ENCODE data around the gene STON2. TPM values are rescaled to one million over a fixed set of nuclear protein-coding genes. Genes with fewer than 3 reads are reported as not detected.
"Not testable (repeated sequence)": the region's sequence is repeated elsewhere in the genome, so short reads cannot be mapped to it uniquely, and the experiment has no call there.

The STON2 gene
- total RNA-seq, 8 experiments from 2014 or later, result 26.6 to 64.1 (median 42.2) TPM

GRCh38 chr14:81264671-81265070 lies 135.5 kb downstream of the STON2 start:
- Histone ChIP-seq H3K4me3 (no peak overlapping the region), H3K27ac (no peak overlapping the region), H3K4me1 (replicated peaks in 1 of 2) (peaks cover 12 to 44% of the 10 kb centered on the region in 2 donors)
- no peak for ATAC-seq (replicated peaks in 6 of 8)
- in situ Hi-C loops (cut with MboI; ENCODE audit: low pct_unique_long_range_greater_than_20kb in 2 of 9, low sequenced_read_pairs in 9 of 9, unreplicated experiment in 9 of 9), result loop anchor here in 2 of 9 experiments (25.0 kb wide), 1 partner anchor 198 kb away; no protein-coding TSS in a partner anchor
- WGBS, 10 experiments, result 43 to 100% (median 86%) methylated on average over 1 of the region's 1 CpG; no CpG with 5 or more reads in 4 of the 10 experiments

- ATAC-seq (replicated peaks in 6 of 8), result peak in 5 of 8 experiments; percentile 73 to 90 (median 86)
- in situ Hi-C loops (cut with MboI; ENCODE audit: low pct_unique_long_range_greater_than_20kb in 2 of 9, low sequenced_read_pairs in 9 of 9, unreplicated experiment in 9 of 9), result loop anchor here in 2 of 9 experiments (25.0 kb wide), 1 partner anchor 198 kb away; no protein-coding TSS in a partner anchor
- peaks cover 12 to 37% of the 10 kb centered on the region in 2 donors for H3K4me1 ChIP-seq (replicated peaks in 1 of 2)
- 0 to 90% (median 17%) methylated on average over 1 to 4 of the region's 4 CpGs; no CpG with 5 or more reads in 1 of the 10 experiments for WGBS, 10 experiments
- no peak overlapping the region for H3K4me3 ChIP-seq
- no peak overlapping the region for H3K27ac ChIP-seq
Measured at GRCh38 chr14:81263777-81264410, 136.2 kb downstream of the STON2 start.

- in situ Hi-C loops (cut with MboI; ENCODE audit: low pct_unique_long_range_greater_than_20kb in 2 of 9, low sequenced_read_pairs in 9 of 9, unreplicated experiment in 9 of 9), result loop anchor here in 2 of 9 experiments (25.0 kb wide), 1 partner anchor 201 kb away; no protein-coding TSS in a partner anchor
- peak in 1 of 8 experiments; percentile 33 for ATAC-seq (replicated peaks in 6 of 8)
- WGBS, 10 experiments, result 20 to 100% (median 96%) methylated on average over 1 to 3 of the region's 3 CpGs; no CpG with 5 or more reads in 1 of the 10 experiments
Measured at GRCh38 chr14:81261176-81261575, 138.9 kb downstream of the STON2 start.

GRCh38 chr14:81260732-81261131 lies 139.4 kb downstream of the STON2 start:
- peak in 5 of 8 experiments; percentile 48 to 81 (median 56) for ATAC-seq (replicated peaks in 6 of 8)
- 17 to 80% (median 62%) methylated on average over 1 to 3 of the region's 3 CpGs; no CpG with 5 or more reads in 1 of the 10 experiments for WGBS, 10 experiments
- Histone ChIP-seq H3K27ac (no peak overlapping the region), H3K4me3 (no peak overlapping the region), H3K4me1 (replicated peaks in 1 of 2) (peaks cover 12 to 23% of the 10 kb centered on the region in 2 donors)
- in situ Hi-C loops (cut with MboI; ENCODE audit: low pct_unique_long_range_greater_than_20kb in 2 of 9, low sequenced_read_pairs in 9 of 9, unreplicated experiment in 9 of 9), result loop anchor here in 2 of 9 experiments (25.0 kb wide), 1 partner anchor 202 kb away; no protein-coding TSS in a partner anchor

More at GRCh38 chr14:81261176-81261575, 138.9 kb downstream of the STON2 start:
- no peak overlapping the region for H3K4me3 ChIP-seq
- H3K27ac ChIP-seq, result no peak overlapping the region
- H3K4me1 ChIP-seq (replicated peaks in 1 of 2), result peaks cover 12 to 28% of the 10 kb centered on the region in 2 donors

- no peak overlapping the region for H3K4me3 ChIP-seq
- in situ Hi-C loops (cut with MboI; ENCODE audit: low pct_unique_long_range_greater_than_20kb in 2 of 9, low sequenced_read_pairs in 9 of 9, unreplicated experiment in 9 of 9), result loop anchor here in 2 of 9 experiments (25.0 kb wide), 1 partner anchor 206 kb away; no protein-coding TSS in a partner anchor
- peaks cover 3 to 9% of the 10 kb centered on the region in 2 donors for H3K4me1 ChIP-seq (replicated peaks in 1 of 2)
- ATAC-seq (replicated peaks in 6 of 8), result no peak
- no peak overlapping the region for H3K27ac ChIP-seq
- WGBS, 10 experiments, result 0 to 80% (median 74%) methylated on average over 2 of the region's 2 CpGs; no CpG with 5 or more reads in 4 of the 10 experiments
Measured at GRCh38 chr14:81256289-81256960, 143.7 kb downstream of the STON2 start.

- WGBS, 10 experiments, result 29 to 100% (median 85%) methylated on average over 1 of the region's 1 CpG; no CpG with 5 or more reads in 2 of the 10 experiments
- no peak for ATAC-seq (replicated peaks in 6 of 8)
- Histone ChIP-seq H3K4me3 (no peak overlapping the region), H3K4me1 (replicated peaks in 1 of 2) (no peaks in the 10 kb centered on the region), H3K27ac (no peak overlapping the region)
- in situ Hi-C loops (cut with MboI; ENCODE audit: low pct_unique_long_range_greater_than_20kb in 2 of 9, low sequenced_read_pairs in 9 of 9, unreplicated experiment in 9 of 9), result loop anchor here in 2 of 9 experiments (25.0 kb wide), 1 partner anchor 210 kb away; no protein-coding TSS in a partner anchor
Measured at GRCh38 chr14:81252278-81252677, 147.8 kb downstream of the STON2 start.

GRCh38 chr14:81247271-81247766 lies 152.8 kb downstream of the STON2 start:
- 50 to 100% (median 80%) methylated on average over 1 to 5 of the region's 8 CpGs; no CpG with 5 or more reads in 5 of the 10 experiments for WGBS, 10 experiments
- peak in 2 of 8 experiments; percentile 82 for ATAC-seq (replicated peaks in 6 of 8)
- Histone ChIP-seq H3K27ac (no peak overlapping the region), H3K4me3 (no peak overlapping the region), H3K4me1 (replicated peaks in 1 of 2) (no peaks in the 10 kb centered on the region)
- in situ Hi-C loops (cut with MboI; ENCODE audit: low pct_unique_long_range_greater_than_20kb in 2 of 9, low sequenced_read_pairs in 9 of 9, unreplicated experiment in 9 of 9), result no loop called here

- in situ Hi-C loops (cut with MboI; ENCODE audit: low pct_unique_long_range_greater_than_20kb in 2 of 9, low sequenced_read_pairs in 9 of 9, unreplicated experiment in 9 of 9), result no loop called here
- 90 to 95% (median 92%) methylated on average over 2 to 13 of the region's 19 CpGs; no CpG with 5 or more reads in 6 of the 10 experiments for WGBS, 10 experiments
- H3K27ac ChIP-seq, result no peak overlapping the region
- no peaks in the 10 kb centered on the region for H3K4me1 ChIP-seq (replicated peaks in 1 of 2)
- H3K4me3 ChIP-seq, result no peak overlapping the region
- peak in 3 of 8 experiments; percentile 72 to 83 (median 76) for ATAC-seq (replicated peaks in 6 of 8)
Measured at GRCh38 chr14:81246461-81247270, 153.5 kb downstream of the STON2 start.

- Histone ChIP-seq H3K4me1 (replicated peaks in 1 of 2) (no peaks in the 10 kb centered on the region), H3K27ac (no peak overlapping the region), H3K4me3 (no peak overlapping the region)
- in situ Hi-C loops (cut with MboI; ENCODE audit: low pct_unique_long_range_greater_than_20kb in 2 of 9, low sequenced_read_pairs in 9 of 9, unreplicated experiment in 9 of 9), result no loop called here
- 17 to 67% (median 40%) methylated on average over 1 of the region's 1 CpG; no CpG with 5 or more reads in 5 of the 10 experiments for WGBS, 10 experiments
- peak in 2 of 8 experiments; percentile 4 to 10 for ATAC-seq (replicated peaks in 6 of 8)
Measured at GRCh38 chr14:81245771-81246170, 154.4 kb downstream of the STON2 start.

- H3K4me3 ChIP-seq; H3K4me1 ChIP-seq (replicated peaks in 1 of 2); ATAC-seq (replicated peaks in 6 of 8); in situ Hi-C loops (cut with MboI; ENCODE audit: low pct_unique_long_range_greater_than_20kb in 2 of 9, low sequenced_read_pairs in 9 of 9, unreplicated experiment in 9 of 9); H3K27ac ChIP-seq: not testable (repeated sequence)
- no CpG with 5 or more reads among the region's 28 CpGs for WGBS, 10 experiments
Measured at GRCh38 chr14:81244431-81244830, 155.7 kb downstream of the STON2 start.

GRCh38 chr14:81243499-81243898 lies 156.6 kb downstream of the STON2 start:
- no peak for ATAC-seq (replicated peaks in 6 of 8)
- H3K27ac ChIP-seq, result no peak overlapping the region
- H3K4me1 ChIP-seq (replicated peaks in 1 of 2), result no peaks in the 10 kb centered on the region
- in situ Hi-C loops (cut with MboI; ENCODE audit: low pct_unique_long_range_greater_than_20kb in 2 of 9, low sequenced_read_pairs in 9 of 9, unreplicated experiment in 9 of 9), result no loop called here
- H3K4me3 ChIP-seq, result no peak overlapping the region
- WGBS, 10 experiments, result 10 to 94% (median 78%) methylated on average over 2 of the region's 2 CpGs

- in situ Hi-C loops (cut with MboI; ENCODE audit: low pct_unique_long_range_greater_than_20kb in 2 of 9, low sequenced_read_pairs in 9 of 9, unreplicated experiment in 9 of 9), result not testable (repeated sequence)
Measured at GRCh38 chr14:81236849-81237248, 163.3 kb downstream of the STON2 start.

More at GRCh38 chr14:81236849-81237248, 163.3 kb downstream of the STON2 start:
- not testable (repeated sequence) for H3K4me3 ChIP-seq; ATAC-seq (replicated peaks in 6 of 8); H3K27ac ChIP-seq
- peaks cover 3 to 11% of the 10 kb centered on the region in 2 donors for H3K4me1 ChIP-seq (replicated peaks in 1 of 2)
- 67 to 100% (median 93%) methylated on average over 1 to 2 of the region's 2 CpGs; no CpG with 5 or more reads in 6 of the 10 experiments for WGBS, 10 experiments

All from motor neuron (in vitro differentiated cells).